ENCODE measurements around the gene C1orf53. TPM values are rescaled to one million over a fixed set of nuclear protein-coding genes. Genes with fewer than 3 reads are reported as not detected.
A peak's percentile ranks its signal among the peaks of the same experiment; 100 is the strongest.

Gene C1orf53
- total and polyA plus RNA-seq, 2 of the 13 experiments (the other 11 are each of a cell fraction or from before 2014, with no cell fraction given) = 5.8 to 10.1 TPM

DNA sequence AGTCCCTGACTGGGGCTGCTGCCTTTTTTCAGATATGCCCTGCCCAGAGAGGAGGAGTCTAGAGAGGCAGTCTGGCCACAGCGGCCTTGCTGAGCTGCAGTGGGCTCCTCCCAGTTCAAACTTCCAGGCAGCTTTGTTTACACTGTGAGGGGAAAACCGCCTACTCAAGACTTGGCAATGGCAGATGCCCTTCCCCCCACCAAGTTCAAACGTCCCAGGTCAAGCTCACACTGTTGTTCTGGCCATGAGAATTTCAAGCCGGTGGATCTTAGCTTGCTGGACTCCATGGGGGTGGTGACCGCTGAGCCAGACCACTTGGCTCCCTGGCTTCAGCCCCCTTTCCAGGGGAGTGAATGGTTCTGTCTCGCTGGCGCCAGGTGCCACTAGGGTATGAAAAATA, 18.3 kb upstream of the C1orf53 start (continued):
- TF ChIP-seq ZNF503 (CRISPR knock-in tag; IDR thresholded peaks at IDR 0.05) (peak; percentile 63), ZNF780A (CRISPR knock-in tag; IDR thresholded peaks at IDR 0.05) (no peak), NAIF1 (CRISPR knock-in tag; IDR thresholded peaks at IDR 0.05; ENCODE audit: borderline replicate concordance) (no peak), HNRNPK (IDR thresholded peaks at IDR 0.05; ENCODE audit: low read depth, low read length, poor library complexity, severe bottlenecking) (no peak), ZNF552 (CRISPR knock-in tag; IDR thresholded peaks at IDR 0.05; ENCODE audit: borderline replicate concordance) (no peak), TAF1 (CRISPR knock-in tag; IDR thresholded peaks at IDR 0.05) (peak; percentile 44; the same call in 1 of the 2 replicates), ZNF790 (CRISPR knock-in tag; IDR thresholded peaks at IDR 0.05; ENCODE audit: borderline replicate concordance) (no peak), PTBP1 (IDR thresholded peaks at IDR 0.05; ENCODE audit: low read depth, low read length, poor library complexity, severe bottlenecking) (no peak), CC2D1A (CRISPR knock-in tag; IDR thresholded peaks at IDR 0.05) (no peak), PPARG (CRISPR knock-in tag; conservative IDR thresholded peaks at IDR 0.05) (0 out of 2 replicates have a peak, but pooled peaks have one; percentile 25), RCOR2 (CRISPR knock-in tag; IDR thresholded peaks at IDR 0.05) (no peak), ZNF550 (CRISPR knock-in tag; IDR thresholded peaks at IDR 0.05; ENCODE audit: borderline replicate concordance) (no peak)
- TF ChIP-seq, protein P1, sequence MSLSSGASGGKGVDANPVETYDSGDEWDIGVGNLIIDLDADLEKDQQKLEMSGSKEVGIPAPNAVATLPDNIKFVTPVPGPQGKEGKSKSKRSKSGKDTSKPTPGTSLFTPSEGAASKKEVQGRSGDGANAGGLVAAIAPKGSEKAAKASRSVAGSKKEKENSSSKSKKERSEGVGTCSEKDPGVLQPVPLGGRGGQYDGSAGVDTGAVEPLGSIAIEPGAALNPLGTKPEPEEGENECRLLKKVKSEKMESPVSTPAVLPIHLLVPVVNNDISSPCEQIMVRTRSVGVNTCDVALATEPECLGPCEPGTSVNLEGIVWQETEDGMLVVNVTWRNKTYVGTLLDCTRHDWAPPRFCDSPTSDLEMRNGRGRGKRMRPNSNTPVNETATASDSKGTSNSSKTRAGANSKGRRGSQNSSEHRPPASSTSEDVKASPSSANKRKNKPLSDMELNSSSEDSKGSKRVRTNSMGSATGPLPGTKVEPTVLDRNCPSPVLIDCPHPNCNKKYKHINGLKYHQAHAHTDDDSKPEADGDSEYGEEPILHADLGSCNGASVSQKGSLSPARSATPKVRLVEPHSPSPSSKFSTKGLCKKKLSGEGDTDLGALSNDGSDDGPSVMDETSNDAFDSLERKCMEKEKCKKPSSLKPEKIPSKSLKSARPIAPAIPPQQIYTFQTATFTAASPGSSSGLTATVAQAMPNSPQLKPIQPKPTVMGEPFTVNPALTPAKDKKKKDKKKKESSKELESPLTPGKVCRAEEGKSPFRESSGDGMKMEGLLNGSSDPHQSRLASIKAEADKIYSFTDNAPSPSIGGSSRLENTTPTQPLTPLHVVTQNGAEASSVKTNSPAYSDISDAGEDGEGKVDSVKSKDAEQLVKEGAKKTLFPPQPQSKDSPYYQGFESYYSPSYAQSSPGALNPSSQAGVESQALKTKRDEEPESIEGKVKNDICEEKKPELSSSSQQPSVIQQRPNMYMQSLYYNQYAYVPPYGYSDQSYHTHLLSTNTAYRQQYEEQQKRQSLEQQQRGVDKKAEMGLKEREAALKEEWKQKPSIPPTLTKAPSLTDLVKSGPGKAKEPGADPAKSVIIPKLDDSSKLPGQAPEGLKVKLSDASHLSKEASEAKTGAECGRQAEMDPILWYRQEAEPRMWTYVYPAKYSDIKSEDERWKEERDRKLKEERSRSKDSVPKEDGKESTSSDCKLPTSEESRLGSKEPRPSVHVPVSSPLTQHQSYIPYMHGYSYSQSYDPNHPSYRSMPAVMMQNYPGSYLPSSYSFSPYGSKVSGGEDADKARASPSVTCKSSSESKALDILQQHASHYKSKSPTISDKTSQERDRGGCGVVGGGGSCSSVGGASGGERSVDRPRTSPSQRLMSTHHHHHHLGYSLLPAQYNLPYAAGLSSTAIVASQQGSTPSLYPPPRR (CRISPR knock-in tag; IDR thresholded peaks at IDR 0.05; ENCODE audit: borderline replicate concordance) = peak; percentile 86
- TF ChIP-seq, protein P2, sequence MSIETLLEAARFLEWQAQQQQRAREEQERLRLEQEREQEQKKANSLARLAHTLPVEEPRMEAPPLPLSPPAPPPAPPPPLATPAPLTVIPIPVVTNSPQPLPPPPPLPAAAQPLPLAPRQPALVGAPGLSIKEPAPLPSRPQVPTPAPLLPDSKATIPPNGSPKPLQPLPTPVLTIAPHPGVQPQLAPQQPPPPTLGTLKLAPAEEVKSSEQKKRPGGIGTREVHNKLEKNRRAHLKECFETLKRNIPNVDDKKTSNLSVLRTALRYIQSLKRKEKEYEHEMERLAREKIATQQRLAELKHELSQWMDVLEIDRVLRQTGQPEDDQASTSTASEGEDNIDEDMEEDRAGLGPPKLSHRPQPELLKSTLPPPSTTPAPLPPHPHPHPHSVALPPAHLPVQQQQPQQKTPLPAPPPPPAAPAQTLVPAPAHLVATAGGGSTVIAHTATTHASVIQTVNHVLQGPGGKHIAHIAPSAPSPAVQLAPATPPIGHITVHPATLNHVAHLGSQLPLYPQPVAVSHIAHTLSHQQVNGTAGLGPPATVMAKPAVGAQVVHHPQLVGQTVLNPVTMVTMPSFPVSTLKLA (IDR thresholded peaks at IDR 0.05) = no peak
- TF ChIP-seq, protein P3, sequence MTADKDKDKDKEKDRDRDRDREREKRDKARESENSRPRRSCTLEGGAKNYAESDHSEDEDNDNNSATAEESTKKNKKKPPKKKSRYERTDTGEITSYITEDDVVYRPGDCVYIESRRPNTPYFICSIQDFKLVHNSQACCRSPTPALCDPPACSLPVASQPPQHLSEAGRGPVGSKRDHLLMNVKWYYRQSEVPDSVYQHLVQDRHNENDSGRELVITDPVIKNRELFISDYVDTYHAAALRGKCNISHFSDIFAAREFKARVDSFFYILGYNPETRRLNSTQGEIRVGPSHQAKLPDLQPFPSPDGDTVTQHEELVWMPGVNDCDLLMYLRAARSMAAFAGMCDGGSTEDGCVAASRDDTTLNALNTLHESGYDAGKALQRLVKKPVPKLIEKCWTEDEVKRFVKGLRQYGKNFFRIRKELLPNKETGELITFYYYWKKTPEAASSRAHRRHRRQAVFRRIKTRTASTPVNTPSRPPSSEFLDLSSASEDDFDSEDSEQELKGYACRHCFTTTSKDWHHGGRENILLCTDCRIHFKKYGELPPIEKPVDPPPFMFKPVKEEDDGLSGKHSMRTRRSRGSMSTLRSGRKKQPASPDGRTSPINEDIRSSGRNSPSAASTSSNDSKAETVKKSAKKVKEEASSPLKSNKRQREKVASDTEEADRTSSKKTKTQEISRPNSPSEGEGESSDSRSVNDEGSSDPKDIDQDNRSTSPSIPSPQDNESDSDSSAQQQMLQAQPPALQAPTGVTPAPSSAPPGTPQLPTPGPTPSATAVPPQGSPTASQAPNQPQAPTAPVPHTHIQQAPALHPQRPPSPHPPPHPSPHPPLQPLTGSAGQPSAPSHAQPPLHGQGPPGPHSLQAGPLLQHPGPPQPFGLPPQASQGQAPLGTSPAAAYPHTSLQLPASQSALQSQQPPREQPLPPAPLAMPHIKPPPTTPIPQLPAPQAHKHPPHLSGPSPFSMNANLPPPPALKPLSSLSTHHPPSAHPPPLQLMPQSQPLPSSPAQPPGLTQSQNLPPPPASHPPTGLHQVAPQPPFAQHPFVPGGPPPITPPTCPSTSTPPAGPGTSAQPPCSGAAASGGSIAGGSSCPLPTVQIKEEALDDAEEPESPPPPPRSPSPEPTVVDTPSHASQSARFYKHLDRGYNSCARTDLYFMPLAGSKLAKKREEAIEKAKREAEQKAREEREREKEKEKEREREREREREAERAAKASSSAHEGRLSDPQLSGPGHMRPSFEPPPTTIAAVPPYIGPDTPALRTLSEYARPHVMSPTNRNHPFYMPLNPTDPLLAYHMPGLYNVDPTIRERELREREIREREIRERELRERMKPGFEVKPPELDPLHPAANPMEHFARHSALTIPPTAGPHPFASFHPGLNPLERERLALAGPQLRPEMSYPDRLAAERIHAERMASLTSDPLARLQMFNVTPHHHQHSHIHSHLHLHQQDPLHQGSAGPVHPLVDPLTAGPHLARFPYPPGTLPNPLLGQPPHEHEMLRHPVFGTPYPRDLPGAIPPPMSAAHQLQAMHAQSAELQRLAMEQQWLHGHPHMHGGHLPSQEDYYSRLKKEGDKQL (CRISPR knock-in tag; IDR thresholded peaks at IDR 0.05; ENCODE audit: low read depth) = peak; percentile 68

Measured in HepG2 (cell line).